PC-3 (cell line): ENCODE data around the gene PRM1. TPM values are rescaled to one million over a fixed set of nuclear protein-coding genes. Genes with fewer than 3 reads are reported as not detected.
A peak's percentile ranks its signal among the peaks of the same experiment; 100 is the strongest.

ENCODE experiments used
- ATAC-seq: fragments of 200-7000 bp; cut with Tn5 transposase; 2 replicates; pipeline ENCODE4 v1.9.1; 2020; ENCODE audit warnings: mild to moderate bottlenecking, moderate library complexity
- BruUV-seq: library from RNA; stranded (reverse); fragments of 400-500 nt; replicated peaks from 2 replicates; lab custom pipeline; 2021; lab: Mats Ljungman, UMichigan
- CTCF ChIA-PET: fragments of 300-600 bp; sonication (Branson Sonifier 250); formaldehyde crosslinking; loops from one replicate; lab custom pipeline; 2022; ENCODE audit warnings: antibody characterized with exemption; lab: Charles Lee
- POLR2A ChIA-PET: fragments of 300-600 bp; sonication (Branson Sonifier 250); formaldehyde crosslinking; loops from one replicate; lab custom pipeline; 2022; ENCODE audit warnings: antibody characterized with exemption; ENCODE audit not compliant: unreplicated experiment; lab: Charles Lee
- DNase-seq: peaks from one replicate; pipeline ENCODE4 v3.0.0-alpha.2; 2015
- H2AFZ ChIP-seq: fragments of 300-600 bp; sonication (generic); 2 replicates; pipeline ENCODE4 v1.6.0; 2016; ENCODE audit warnings: antibody characterized with exemption, low read length
- H3F3A ChIP-seq: fragments of 300-600 bp; sonication (generic); one replicate; pipeline ENCODE4 v1.6.0; 2017; ENCODE audit warnings: antibody characterized with exemption, low read length, control low read depth, mild to moderate bottlenecking; ENCODE audit not compliant: unreplicated experiment
- H3K27ac ChIP-seq: fragments of 300-600 bp; sonication (generic); 2 replicates; pipeline ENCODE4 v1.5.1; 2016; ENCODE audit warnings: mild to moderate bottlenecking, low read length
- H3K27me3 ChIP-seq: fragments of 300-600 bp; sonication (generic); 2 replicates; pipeline ENCODE4 v1.6.1; 2016; ENCODE audit warnings: low read length, mixed read lengths
- H3K36me3 ChIP-seq: fragments of 300-600 bp; sonication (generic); 2 replicates; pipeline ENCODE4 v1.6.1; 2016; ENCODE audit warnings: low read depth, mixed run types, low read length, mixed read lengths
- H3K4me1 ChIP-seq: fragments of 300-600 bp; sonication (generic); 2 replicates; pipeline ENCODE4 v1.5.1; 2016; ENCODE audit warnings: low read length; ENCODE audit not compliant: insufficient read depth
- H3K4me2 ChIP-seq: fragments of 300-600 bp; sonication (generic); 2 replicates; pipeline ENCODE4 v1.6.0; 2016; ENCODE audit warnings: low read length
- H3K4me3 ChIP-seq: fragments of 300-600 bp; sonication (generic); 2 replicates; pipeline ENCODE4 v1.5.1; 2016; ENCODE audit warnings: mild to moderate bottlenecking, low read length, mixed read lengths
- H3K79me2 ChIP-seq: fragments of 300-600 bp; sonication (generic); 2 replicates; pipeline ENCODE4 v1.6.1; 2017; ENCODE audit warnings: low read length, mixed read lengths
- H3K9ac ChIP-seq: fragments of 300-600 bp; sonication (generic); 2 replicates; pipeline ENCODE4 v1.6.0; 2016; ENCODE audit warnings: mild to moderate bottlenecking, low read length
- H3K9me2 ChIP-seq: fragments of 300-600 bp; sonication (generic); replicated peaks from 2 replicates; pipeline ENCODE4 v1.6.1; 2016; ENCODE audit warnings: mixed run types, low read length, mixed read lengths
- H3K9me3 ChIP-seq: fragments of 300-600 bp; sonication (generic); 2 replicates; pipeline ENCODE4 v1.6.1; 2016; ENCODE audit warnings: low read length, mixed read lengths
- H4K20me1 ChIP-seq: fragments of 300-600 bp; sonication (generic); 2 replicates; pipeline ENCODE4 v1.6.1; 2016; ENCODE audit warnings: low read length, mixed read lengths
- EZH2 ChIP-seq: fragments of 300-600 bp; sonication (generic); IDR thresholded peaks from one replicate; pipeline ENCODE4 v1.6.1; 2017; ENCODE audit warnings: antibody characterized with exemption, mild to moderate bottlenecking, low read length; ENCODE audit not compliant: unreplicated experiment
- EZH2phosphoT487 ChIP-seq: fragments of 300-600 bp; sonication (generic); IDR thresholded peaks from 2 replicates; pipeline ENCODE4 v1.6.1; 2018; ENCODE audit warnings: mild to moderate bottlenecking, antibody characterized with exemption, low read length, borderline replicate concordance
- intact Hi-C: fragments of 100-400 bp; cut with micrococcal nuclease; formaldehyde crosslinking; loops from 2 replicates; pipeline ENCODE4 v1.9.0; 2023
- total RNA-seq: library from RNA; depleted of rRNA; stranded (reverse); fragments of >200 nt; gene quantifications from 2 replicates; pipeline ENCODE4 v1.2.3, GENCODE V29; 2014
- TF ChIP-seq, protein P1 (sequence below): fragments of 300-600 bp; sonication (generic); conservative IDR thresholded peaks from 2 replicates; pipeline ENCODE4 v1.5.1; 2017; ENCODE audit warnings: antibody characterized with exemption, low read depth, mild to moderate bottlenecking, low read length

The PRM1 gene
- total RNA-seq, 1 experiment from 2014 or later, result not detected

DNA sequence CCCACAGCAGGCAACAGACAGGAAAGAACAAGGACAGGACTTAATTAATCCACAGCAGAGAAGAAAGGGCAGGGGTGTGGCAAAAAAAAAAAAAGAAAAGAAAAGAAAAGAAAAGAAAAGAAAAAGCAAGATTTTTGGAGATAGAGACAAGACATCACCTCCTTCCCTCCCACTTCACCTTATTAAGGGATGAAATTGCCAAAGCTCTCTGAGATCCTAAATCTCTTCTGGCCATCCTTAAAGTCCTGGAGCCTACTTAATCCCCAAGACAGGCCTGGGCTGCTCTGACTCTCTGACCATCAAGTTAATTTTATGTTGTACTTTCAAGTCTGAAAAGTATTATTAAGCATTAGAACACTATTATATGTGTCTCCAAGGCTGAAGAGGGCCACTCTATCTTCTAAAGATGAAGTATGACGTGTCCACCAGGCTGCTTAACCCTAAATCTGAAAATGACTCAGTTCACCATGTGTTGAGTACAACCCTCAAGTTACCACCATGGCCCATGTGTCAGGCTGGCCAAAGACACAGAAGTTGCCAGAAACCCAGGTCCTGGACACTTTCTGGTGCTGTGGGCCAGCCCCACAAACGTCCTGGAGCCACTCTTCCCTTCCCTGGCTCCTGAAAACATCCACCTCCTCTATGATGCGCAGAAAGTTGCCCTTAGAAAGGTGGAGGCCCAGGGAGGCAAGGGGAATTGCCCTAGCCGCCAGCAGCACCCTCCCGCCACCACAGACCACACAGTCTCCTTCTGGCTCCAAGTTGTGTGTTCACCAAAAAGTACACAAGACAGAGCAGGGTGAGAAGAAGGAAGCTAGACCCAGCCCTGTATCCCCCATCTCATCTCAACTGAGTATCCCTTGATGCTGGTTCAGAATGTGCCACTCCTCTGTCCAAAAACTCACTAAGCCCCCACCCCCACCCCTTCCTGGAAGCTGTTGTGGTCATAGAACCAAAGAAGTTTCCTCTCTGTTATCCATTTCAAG is 27.8 kb downstream of the PRM1 start:
- TF ChIP-seq EZH2phosphoT487 (no peak), EZH2 (no peak)
- TF ChIP-seq, protein P1, sequence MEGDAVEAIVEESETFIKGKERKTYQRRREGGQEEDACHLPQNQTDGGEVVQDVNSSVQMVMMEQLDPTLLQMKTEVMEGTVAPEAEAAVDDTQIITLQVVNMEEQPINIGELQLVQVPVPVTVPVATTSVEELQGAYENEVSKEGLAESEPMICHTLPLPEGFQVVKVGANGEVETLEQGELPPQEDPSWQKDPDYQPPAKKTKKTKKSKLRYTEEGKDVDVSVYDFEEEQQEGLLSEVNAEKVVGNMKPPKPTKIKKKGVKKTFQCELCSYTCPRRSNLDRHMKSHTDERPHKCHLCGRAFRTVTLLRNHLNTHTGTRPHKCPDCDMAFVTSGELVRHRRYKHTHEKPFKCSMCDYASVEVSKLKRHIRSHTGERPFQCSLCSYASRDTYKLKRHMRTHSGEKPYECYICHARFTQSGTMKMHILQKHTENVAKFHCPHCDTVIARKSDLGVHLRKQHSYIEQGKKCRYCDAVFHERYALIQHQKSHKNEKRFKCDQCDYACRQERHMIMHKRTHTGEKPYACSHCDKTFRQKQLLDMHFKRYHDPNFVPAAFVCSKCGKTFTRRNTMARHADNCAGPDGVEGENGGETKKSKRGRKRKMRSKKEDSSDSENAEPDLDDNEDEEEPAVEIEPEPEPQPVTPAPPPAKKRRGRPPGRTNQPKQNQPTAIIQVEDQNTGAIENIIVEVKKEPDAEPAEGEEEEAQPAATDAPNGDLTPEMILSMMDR, result no peak
- peaks cover 22% of the 10 kb centered on the region for H4K20me1 ChIP-seq
- H3K9me2 ChIP-seq, result no peaks in the 10 kb centered on the region
- ChIA-PET POLR2A (no interaction called here), CTCF (no interaction called here)
- peaks cover 21% of the 10 kb centered on the region for H3K4me1 ChIP-seq
- no peaks in the 10 kb centered on the region for H3F3A ChIP-seq
- no peak overlapping the region for H2AFZ ChIP-seq
- H3K27me3 ChIP-seq, result no peaks in the 10 kb centered on the region
- DNase-seq (no peak), ATAC-seq (no peak)
- no peaks in the 10 kb centered on the region for H3K36me3 ChIP-seq
- BruUV-seq, result no TSS peak
- no peaks in the 10 kb centered on the region for H3K9me3 ChIP-seq
- H3K27ac ChIP-seq, result no peak overlapping the region
- intact Hi-C loops, result loop anchor here (10.0 kb wide), 1 partner anchor 119 kb away; no protein-coding TSS in a partner anchor
- no peak overlapping the region for H3K9ac ChIP-seq
- peak overlapping the region; percentile 82; the same call in 1 of the 2 replicates for H3K4me3 ChIP-seq
- peaks cover 26% of the 10 kb centered on the region for H3K79me2 ChIP-seq
- H3K4me2 ChIP-seq, result peak overlapping the region; percentile 98

DNA sequence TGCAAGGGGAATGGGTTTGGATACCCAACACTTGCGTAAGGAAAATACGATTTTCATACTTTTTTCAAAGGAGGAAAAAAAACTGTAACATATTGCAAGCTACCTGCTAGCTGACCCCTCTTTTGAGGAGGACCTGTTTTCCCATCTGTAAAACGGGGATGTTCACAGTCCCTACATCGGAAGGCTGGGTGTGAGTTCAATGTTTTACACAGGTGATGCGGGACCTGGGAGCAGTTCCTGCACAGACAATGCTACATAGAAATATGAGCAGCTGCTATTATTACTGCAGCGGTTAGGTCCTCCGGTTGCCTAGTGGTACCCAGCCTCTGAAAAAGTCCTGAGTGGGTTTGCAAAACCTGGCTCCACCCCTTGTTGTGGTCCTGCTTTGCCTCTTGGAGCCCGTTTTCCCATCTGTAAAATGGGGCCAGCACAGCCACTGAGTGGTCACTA is 28.6 kb downstream of the PRM1 start:
- no peak overlapping the region for H3K9ac ChIP-seq
- peaks cover 21% of the 10 kb centered on the region for H3K4me1 ChIP-seq
- no peaks in the 10 kb centered on the region for H3K27me3 ChIP-seq
- H3F3A ChIP-seq, result no peaks in the 10 kb centered on the region
- H3K4me3 ChIP-seq, result no peak overlapping the region
- ChIA-PET CTCF (no interaction called here), POLR2A (no interaction called here)
- DNase-seq (no peak), ATAC-seq (no peak)
- H3K27ac ChIP-seq, result no peak overlapping the region
- H3K9me3 ChIP-seq, result no peaks in the 10 kb centered on the region
- peaks cover 22% of the 10 kb centered on the region for H4K20me1 ChIP-seq
- H3K4me2 ChIP-seq, result no peak overlapping the region
- peaks cover 26% of the 10 kb centered on the region for H3K79me2 ChIP-seq
- no peak overlapping the region for H2AFZ ChIP-seq
- BruUV-seq, result no TSS peak
- intact Hi-C loops, result loop anchor here (10.0 kb wide), 1 partner anchor 118 kb away; no protein-coding TSS in a partner anchor
- H3K9me2 ChIP-seq, result no peaks in the 10 kb centered on the region
- no peaks in the 10 kb centered on the region for H3K36me3 ChIP-seq
- TF ChIP-seq EZH2phosphoT487 (no peak), EZH2 (no peak)
- TF ChIP-seq, protein P1, result no peak
